ENCODE measurements around the gene THOC2.

Gene THOC2

DNA sequence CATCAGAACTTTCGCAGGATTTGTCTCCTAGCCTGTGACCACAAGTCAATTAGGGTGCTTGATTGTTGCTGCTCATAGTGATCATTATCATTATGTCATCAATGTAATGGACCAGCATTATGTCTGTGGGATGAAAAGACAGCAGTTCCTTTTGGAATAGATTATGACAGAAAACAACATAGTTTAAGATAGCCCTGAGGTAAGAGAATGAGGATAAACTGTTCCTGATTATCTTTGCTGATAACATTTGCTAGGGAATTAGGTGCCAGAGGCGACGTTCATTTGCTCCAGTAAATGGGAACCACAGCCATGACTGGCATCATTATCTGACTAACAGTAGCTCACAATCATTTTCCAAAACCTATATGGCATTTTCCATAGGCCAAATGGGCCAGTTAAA lies 12.7 kb upstream of the THOC2 start:
- no peak for DNase-seq (ENCODE audit: low read depth)
- TF ChIP-seq, protein P1, sequence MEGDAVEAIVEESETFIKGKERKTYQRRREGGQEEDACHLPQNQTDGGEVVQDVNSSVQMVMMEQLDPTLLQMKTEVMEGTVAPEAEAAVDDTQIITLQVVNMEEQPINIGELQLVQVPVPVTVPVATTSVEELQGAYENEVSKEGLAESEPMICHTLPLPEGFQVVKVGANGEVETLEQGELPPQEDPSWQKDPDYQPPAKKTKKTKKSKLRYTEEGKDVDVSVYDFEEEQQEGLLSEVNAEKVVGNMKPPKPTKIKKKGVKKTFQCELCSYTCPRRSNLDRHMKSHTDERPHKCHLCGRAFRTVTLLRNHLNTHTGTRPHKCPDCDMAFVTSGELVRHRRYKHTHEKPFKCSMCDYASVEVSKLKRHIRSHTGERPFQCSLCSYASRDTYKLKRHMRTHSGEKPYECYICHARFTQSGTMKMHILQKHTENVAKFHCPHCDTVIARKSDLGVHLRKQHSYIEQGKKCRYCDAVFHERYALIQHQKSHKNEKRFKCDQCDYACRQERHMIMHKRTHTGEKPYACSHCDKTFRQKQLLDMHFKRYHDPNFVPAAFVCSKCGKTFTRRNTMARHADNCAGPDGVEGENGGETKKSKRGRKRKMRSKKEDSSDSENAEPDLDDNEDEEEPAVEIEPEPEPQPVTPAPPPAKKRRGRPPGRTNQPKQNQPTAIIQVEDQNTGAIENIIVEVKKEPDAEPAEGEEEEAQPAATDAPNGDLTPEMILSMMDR (conservative IDR thresholded peaks at IDR 0.05; ENCODE audit: control insufficient read depth, insufficient read depth, low read depth, low read length): no peak
- H3K4me3 ChIP-seq (ENCODE audit: control insufficient read depth, low read depth, low read length): no peak overlapping the region

DNA sequence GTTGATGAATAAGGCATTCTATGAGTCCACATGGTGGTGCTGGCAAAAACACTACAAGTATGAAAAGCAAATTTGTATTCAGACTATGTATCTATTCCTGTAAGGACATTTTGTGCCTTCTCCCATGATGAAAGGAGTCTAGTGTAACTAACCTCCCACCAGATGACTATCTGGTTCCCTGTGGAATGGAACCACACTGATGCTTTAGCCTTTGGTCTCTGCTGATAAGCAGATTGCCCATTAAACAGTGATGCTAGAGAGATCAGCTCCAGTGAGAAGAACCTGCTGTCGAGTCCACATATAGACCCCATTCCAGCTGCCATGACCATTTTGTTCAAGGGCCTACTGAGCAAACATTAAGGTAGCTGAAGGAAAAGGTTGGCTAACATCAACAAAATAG lies 10.5 kb upstream of the THOC2 start:
- H3K4me3 ChIP-seq (ENCODE audit: control insufficient read depth, low read depth, low read length): no peak overlapping the region
- TF ChIP-seq, protein P1 (conservative IDR thresholded peaks at IDR 0.05; ENCODE audit: control insufficient read depth, insufficient read depth, low read depth, low read length): no peak
- no peak for DNase-seq (ENCODE audit: low read depth)

DNA sequence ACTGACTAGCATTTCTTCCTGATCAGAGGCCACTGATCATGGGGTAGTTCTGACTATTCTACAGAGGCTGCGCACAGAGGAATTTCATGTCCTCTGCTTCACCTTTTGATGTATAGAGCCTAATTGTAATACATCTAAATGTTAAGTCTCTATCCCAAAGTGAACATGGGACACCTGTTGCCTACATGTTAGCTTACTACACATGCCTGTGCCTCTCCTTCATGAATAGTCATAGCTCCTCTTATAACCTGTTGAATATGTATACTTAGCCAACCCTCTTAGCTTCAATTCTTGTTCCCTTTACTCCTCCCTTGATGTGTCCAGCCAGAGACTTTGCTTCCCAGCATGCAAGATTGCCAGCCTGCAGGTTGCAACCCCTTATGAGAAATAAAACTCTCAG lies 9.6 kb upstream of the THOC2 start:
- H3K4me3 ChIP-seq (ENCODE audit: control insufficient read depth, low read depth, low read length): no peak overlapping the region
- DNase-seq (ENCODE audit: low read depth): no peak
- TF ChIP-seq, protein P1 (conservative IDR thresholded peaks at IDR 0.05; ENCODE audit: control insufficient read depth, insufficient read depth, low read depth, low read length): no peak

DNA sequence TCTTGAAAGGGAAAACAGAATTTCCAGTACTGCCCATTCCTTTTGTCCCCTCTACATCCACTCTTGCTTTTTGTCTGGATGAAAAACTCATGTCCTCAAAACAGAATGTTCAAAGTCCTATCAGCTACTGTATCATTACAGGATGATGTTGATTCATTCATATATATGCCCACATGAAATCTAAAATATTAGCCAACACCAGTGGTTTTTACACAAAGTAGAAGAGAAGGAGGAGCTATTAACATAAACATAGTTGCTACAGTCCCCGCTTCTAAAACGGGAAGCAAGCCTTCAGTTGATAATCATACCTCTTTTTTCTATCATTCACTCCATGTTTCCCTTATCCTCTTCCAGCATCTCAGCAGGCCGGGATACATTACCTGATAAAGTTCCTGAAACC lies 7.7 kb upstream of the THOC2 start:
- TF ChIP-seq, protein P1 (conservative IDR thresholded peaks at IDR 0.05; ENCODE audit: control insufficient read depth, insufficient read depth, low read depth, low read length): no peak
- DNase-seq (ENCODE audit: low read depth): no peak

DNA sequence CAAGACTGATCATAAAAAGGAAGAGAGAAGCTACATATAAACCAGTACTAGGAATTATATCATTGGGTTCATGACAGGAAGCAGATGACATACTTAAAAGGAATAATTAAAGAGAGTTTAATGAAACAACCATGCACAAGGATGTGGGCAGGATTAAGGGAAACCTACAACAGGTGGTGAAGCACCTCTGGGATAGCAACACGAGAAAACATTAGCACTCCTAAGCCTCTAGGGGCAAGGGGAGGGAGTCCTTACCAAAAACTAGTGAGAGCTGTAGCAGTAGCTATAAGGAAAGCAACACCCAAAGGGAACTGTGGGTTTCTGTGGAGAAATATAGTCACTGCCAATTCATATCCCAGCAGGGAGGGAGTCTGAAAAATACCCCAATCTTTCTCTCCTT lies 7.2 kb upstream of the THOC2 start:
- no peak overlapping the region for H3K4me3 ChIP-seq (ENCODE audit: control insufficient read depth, low read depth, low read length)
- DNase-seq (ENCODE audit: low read depth): no peak
- TF ChIP-seq, protein P1 (conservative IDR thresholded peaks at IDR 0.05; ENCODE audit: control insufficient read depth, insufficient read depth, low read depth, low read length): no peak

More for the DNA sequence above, 7.7 kb upstream of the THOC2 start:
- H3K4me3 ChIP-seq (ENCODE audit: control insufficient read depth, low read depth, low read length): no peak overlapping the region

DNA sequence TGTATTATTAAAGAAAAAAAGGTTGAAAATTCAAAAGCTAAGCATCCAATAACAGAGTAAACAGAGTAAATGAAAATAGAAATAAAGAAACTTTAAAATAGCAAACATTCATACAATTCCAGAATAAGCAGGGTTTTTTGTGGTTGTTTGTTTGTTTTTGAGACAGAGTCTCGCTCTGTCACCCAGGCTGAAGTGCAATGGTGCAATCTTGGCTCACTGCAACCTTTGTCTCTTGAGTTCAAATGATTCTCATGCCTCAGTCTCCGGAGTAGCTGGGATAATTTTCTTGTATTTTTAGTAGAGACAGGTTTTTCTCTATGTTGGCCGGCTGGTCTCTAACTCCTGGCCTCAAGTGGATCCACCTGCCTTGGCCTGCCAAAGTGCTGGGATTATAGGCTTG lies 6.6 kb upstream of the THOC2 start:
- TF ChIP-seq, protein P1 (conservative IDR thresholded peaks at IDR 0.05; ENCODE audit: control insufficient read depth, insufficient read depth, low read depth, low read length): no peak
- no peak for DNase-seq (ENCODE audit: low read depth)

DNA sequence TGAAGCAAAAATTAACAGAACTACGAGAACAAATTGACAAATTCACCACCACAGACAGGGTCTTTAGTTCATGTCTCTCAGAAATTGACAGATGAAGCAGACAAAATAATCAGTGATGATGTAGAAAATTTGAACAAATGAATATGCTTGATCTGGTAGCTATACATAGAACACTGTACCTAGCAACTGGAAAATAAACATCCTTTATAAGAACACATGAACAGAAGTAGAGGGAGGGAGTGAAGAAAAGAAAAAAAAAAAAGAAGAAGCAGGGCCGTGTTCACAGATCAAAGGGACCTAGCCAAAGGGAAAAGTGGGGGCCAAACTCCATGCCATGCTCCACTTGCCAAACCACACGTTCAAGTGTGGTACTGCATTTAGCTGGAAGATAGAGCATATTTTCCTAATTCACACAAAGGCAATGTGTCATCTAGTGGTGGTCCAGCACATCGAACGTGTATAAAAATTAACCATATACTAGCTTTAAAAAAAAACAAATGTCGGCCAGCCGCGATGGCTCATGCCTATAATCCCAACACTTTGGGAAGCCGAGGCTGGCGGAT lies 5.6 kb upstream of the THOC2 start:
- DNase-seq (ENCODE audit: low read depth): no peak

More for the DNA sequence above, 6.6 kb upstream of the THOC2 start:
- H3K4me3 ChIP-seq (ENCODE audit: control insufficient read depth, low read depth, low read length): no peak overlapping the region

More for the DNA sequence above, 5.6 kb upstream of the THOC2 start:
- H3K4me3 ChIP-seq (ENCODE audit: control insufficient read depth, low read depth, low read length): no peak overlapping the region
- TF ChIP-seq, protein P1 (conservative IDR thresholded peaks at IDR 0.05; ENCODE audit: control insufficient read depth, insufficient read depth, low read depth, low read length): no peak
